Measurements from ENCODE around the gene GPNMB.

The GPNMB gene

DNA sequence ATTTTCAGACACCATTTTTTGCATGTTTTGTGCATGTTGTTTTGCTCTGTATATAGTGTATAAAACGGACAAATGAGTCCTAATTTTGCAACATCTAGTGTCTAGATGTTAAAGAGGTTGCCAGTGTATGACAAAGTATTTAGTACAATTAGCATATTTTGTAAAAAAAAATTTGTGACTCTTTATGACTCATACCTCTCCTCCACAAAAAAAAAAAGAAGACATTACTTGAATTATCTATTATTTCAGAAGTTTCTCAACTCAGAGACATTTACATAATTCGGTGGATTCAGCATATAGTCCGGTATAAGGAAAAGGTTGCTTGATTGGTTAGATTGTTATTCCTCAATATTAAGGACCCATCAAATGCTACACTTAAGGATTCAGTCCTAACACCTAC is 38.7 kb upstream of the GPNMB start:
- H4K20me1 ChIP-seq (ENCODE audit: control insufficient read depth, insufficient read depth, low read depth, low read length), result no peaks in the 10 kb centered on the region
- no peaks in the 10 kb centered on the region for H3K9me2 ChIP-seq (replicated peaks; ENCODE audit: control insufficient read depth, low read length)
- H3K79me2 ChIP-seq (ENCODE audit: control insufficient read depth, low read length), result no peaks in the 10 kb centered on the region
- no peak for TF ChIP-seq CTCF (IDR thresholded peaks at IDR 0.05; ENCODE audit: low read depth, low read length, poor library complexity, severe bottlenecking)
- no peak for TF ChIP-seq EZH2phosphoT487 (IDR thresholded peaks at IDR 0.05; ENCODE audit: borderline replicate concordance, low read length)
- 0 out of 2 replicates have a peak, but pooled peaks cover 5% of the 10 kb centered on the region for H3F3A ChIP-seq (ENCODE audit: control insufficient read depth, insufficient read depth)
- peaks cover 13% of the 10 kb centered on the region; the same call in 1 of the 2 replicates for H3K36me3 ChIP-seq (ENCODE audit: control insufficient read depth, low read length)
- no peaks in the 10 kb centered on the region for H3K9me3 ChIP-seq (ENCODE audit: control insufficient read depth, insufficient read depth, low read length)
- no peak overlapping the region for H3K27ac ChIP-seq (ENCODE audit: low read depth, low read length)
- H3K27me3 ChIP-seq (ENCODE audit: control insufficient read depth, low read length), result no peaks in the 10 kb centered on the region
- no peak overlapping the region for H3K4me2 ChIP-seq (ENCODE audit: low read length)
- no peak overlapping the region for H3K4me3 ChIP-seq (ENCODE audit: low read length)
- peaks cover 7% of the 10 kb centered on the region; the same call in 1 of the 2 replicates for H3K4me1 ChIP-seq (ENCODE audit: control insufficient read depth, low read length)

- no peak for TF ChIP-seq EZH2phosphoT487 (IDR thresholded peaks at IDR 0.05; ENCODE audit: borderline replicate concordance, low read length)
- TF ChIP-seq CTCF (IDR thresholded peaks at IDR 0.05; ENCODE audit: low read depth, low read length, poor library complexity, severe bottlenecking), result no peak
- Histone ChIP-seq H3K9me2 (replicated peaks; ENCODE audit: control insufficient read depth, low read length) (no peaks in the 10 kb centered on the region), H3K4me2 (ENCODE audit: low read length) (no peak overlapping the region), H3K27ac (ENCODE audit: low read depth, low read length) (no peak overlapping the region), H3F3A (ENCODE audit: control insufficient read depth, insufficient read depth) (0 out of 2 replicates have a peak, but pooled peaks cover 2% of the 10 kb centered on the region), H3K9me3 (ENCODE audit: control insufficient read depth, insufficient read depth, low read length) (no peaks in the 10 kb centered on the region), H3K36me3 (ENCODE audit: control insufficient read depth, low read length) (peaks cover 9% of the 10 kb centered on the region; the same call in 1 of the 2 replicates), H3K4me3 (ENCODE audit: low read length) (no peak overlapping the region), H3K79me2 (ENCODE audit: control insufficient read depth, low read length) (no peaks in the 10 kb centered on the region), H3K27me3 (ENCODE audit: control insufficient read depth, low read length) (no peaks in the 10 kb centered on the region), H4K20me1 (ENCODE audit: control insufficient read depth, insufficient read depth, low read depth, low read length) (no peaks in the 10 kb centered on the region), H3K4me1 (ENCODE audit: control insufficient read depth, low read length) (peaks cover 7% of the 10 kb centered on the region; the same call in 1 of the 2 replicates)
Measured at GRCh38 chr7:23208316-23208715, 38.3 kb upstream of the GPNMB start.

- no peak overlapping the region for H3K4me2 ChIP-seq (ENCODE audit: low read length)
- no peaks in the 10 kb centered on the region for H3K27me3 ChIP-seq (ENCODE audit: control insufficient read depth, low read length)
- no peaks in the 10 kb centered on the region for H3K36me3 ChIP-seq (ENCODE audit: control insufficient read depth, low read length)
- no peaks in the 10 kb centered on the region for H3K9me3 ChIP-seq (ENCODE audit: control insufficient read depth, insufficient read depth, low read length)
- peaks cover 7% of the 10 kb centered on the region; the same call in 1 of the 2 replicates for H3K4me1 ChIP-seq (ENCODE audit: control insufficient read depth, low read length)
- H3K27ac ChIP-seq (ENCODE audit: low read depth, low read length), result no peak overlapping the region
- H4K20me1 ChIP-seq (ENCODE audit: control insufficient read depth, insufficient read depth, low read depth, low read length), result no peaks in the 10 kb centered on the region
- TF ChIP-seq CTCF (IDR thresholded peaks at IDR 0.05; ENCODE audit: low read depth, low read length, poor library complexity, severe bottlenecking), result no peak
- TF ChIP-seq EZH2phosphoT487 (IDR thresholded peaks at IDR 0.05; ENCODE audit: borderline replicate concordance, low read length), result no peak
- no peaks in the 10 kb centered on the region for H3K9me2 ChIP-seq (replicated peaks; ENCODE audit: control insufficient read depth, low read length)
- H3K79me2 ChIP-seq (ENCODE audit: control insufficient read depth, low read length), result no peaks in the 10 kb centered on the region
- H3K4me3 ChIP-seq (ENCODE audit: low read length), result no peak overlapping the region
- no peaks in the 10 kb centered on the region for H3F3A ChIP-seq (ENCODE audit: control insufficient read depth, insufficient read depth)
Measured at GRCh38 chr7:23210506-23210905, 36.1 kb upstream of the GPNMB start.

Measured in DOHH2 (cell line).